Panc1 (cell line): ENCODE results near the gene ISCU. TPM values are rescaled to one million over a fixed set of nuclear protein-coding genes. Genes with fewer than 3 reads are reported as not detected.

ENCODE experiments used
- ATAC-seq: fragments of 200-7000 bp; cut with Tn5 transposase; 2 replicates; pipeline ENCODE4 v1.9.1; 2020; ENCODE audit warnings: mild to moderate bottlenecking, moderate library complexity
- BruUV-seq: library from RNA; stranded (reverse); fragments of 400-500 nt; replicated peaks from 2 replicates; lab custom pipeline; 2021; lab: Mats Ljungman, UMichigan
- CTCF ChIA-PET: fragments of 300-600 bp; sonication (Branson Sonifier 250); formaldehyde crosslinking; loops from one replicate; lab custom pipeline; 2022; ENCODE audit warnings: antibody characterized with exemption; lab: Charles Lee
- POLR2A ChIA-PET: fragments of 300-600 bp; sonication (Branson Sonifier 250); formaldehyde crosslinking; loops from one replicate; lab custom pipeline; 2022; ENCODE audit warnings: antibody characterized with exemption; lab: Charles Lee
- DNase-seq: peaks from one replicate; pipeline ENCODE4 v3.0.0-alpha.2; 2010; ENCODE audit warnings: low read depth, low spot score
- H3K27ac ChIP-seq: 2 replicates; pipeline ENCODE4 v1.5.1; 2011; ENCODE audit warnings: mild to moderate bottlenecking, low read length, inconsistent platforms
- H3K27me3 ChIP-seq: fragments of 200-500 bp; sonication (Bioruptor generic); 2 replicates; pipeline ENCODE4 v1.6.0; 2014; ENCODE audit warnings: low read length, inconsistent platforms; ENCODE audit not compliant: control insufficient read depth, insufficient read depth
- H3K36me3 ChIP-seq: fragments of 200-500 bp; sonication (Bioruptor generic); 2 replicates; pipeline ENCODE4 v1.5.1; 2014; ENCODE audit warnings: inconsistent platforms, mild to moderate bottlenecking, low read length, moderate library complexity; ENCODE audit not compliant: control insufficient read depth, insufficient read depth
- H3K4me1 ChIP-seq: 2 replicates; pipeline ENCODE4 v1.5.1; 2011; ENCODE audit warnings: inconsistent platforms, mild to moderate bottlenecking, low read length, moderate library complexity; ENCODE audit not compliant: control insufficient read depth, insufficient read depth
- H3K4me3 ChIP-seq, 2 experiments: 2 replicates each; pipeline ENCODE4 v1.5.1; 2011 to 2012; ENCODE audit warnings: low read depth in 2 of 2, low read length in 2 of 2, mild to moderate bottlenecking in 2 of 2, inconsistent platforms in 1 of 2, moderate library complexity in 1 of 2
- H3K9me3 ChIP-seq: fragments of 200-500 bp; sonication (Bioruptor generic); 2 replicates; pipeline ENCODE4 v1.5.1; 2014; ENCODE audit warnings: low read depth, mild to moderate bottlenecking, inconsistent platforms, low read length, moderate library complexity; ENCODE audit not compliant: control insufficient read depth, insufficient read depth
- POLR2AphosphoS5 ChIP-seq: IDR thresholded peaks from 2 replicates; pipeline ENCODE4 v1.6.1; 2012; ENCODE audit warnings: mild to moderate bottlenecking, low read depth, low read length, moderate library complexity
- SIN3A ChIP-seq: IDR thresholded peaks from 2 replicates; pipeline ENCODE4 v1.6.1; 2012; ENCODE audit warnings: low read depth, mild to moderate bottlenecking, low read length, moderate library complexity, borderline replicate concordance; ENCODE audit not compliant: insufficient read depth
- TCF7L2 ChIP-seq: IDR thresholded peaks from 2 replicates; pipeline ENCODE4 v1.6.1; 2011; ENCODE audit warnings: mild to moderate bottlenecking, low read depth, low read length, inconsistent platforms
- in situ Hi-C: cut with HindIII; loops from 2 replicates; pipeline ENCODE4 v1.10.0; 2016; ENCODE audit warnings: low sequenced_read_pairs, low pct_unique_long_range_greater_than_20kb
- intact Hi-C: fragments of 100-400 bp; cut with micrococcal nuclease; formaldehyde crosslinking; loops from one replicate; pipeline ENCODE4 v1.10.0; 2022; ENCODE audit not compliant: unreplicated experiment
- total RNA-seq: library from RNA; stranded (reverse); gene quantifications from one replicate; pipeline ENCODE4 v1.2.1, GENCODE V29; 2021; ENCODE audit not compliant: unreplicated experiment
- TF ChIP-seq, protein P1 (sequence below): fragments of 450-650 bp; IDR thresholded peaks from 2 replicates; pipeline ENCODE4 v1.5.1; 2017; ENCODE audit warnings: mild to moderate bottlenecking
- TF ChIP-seq, protein P2 (sequence below), 2 experiments: IDR thresholded peaks; 2 replicates each; pipeline ENCODE4 v1.6.1; 2011 to 2012; ENCODE audit warnings: low read depth in 2 of 2, control low read depth in 1 of 2, low read length in 1 of 2, mild to moderate bottlenecking in 1 of 2, moderate library complexity in 1 of 2; ENCODE audit not compliant: insufficient read depth in 1 of 2

The ISCU gene
- total RNA-seq, 1 experiment from 2014 or later = 66.1 TPM

DNA sequence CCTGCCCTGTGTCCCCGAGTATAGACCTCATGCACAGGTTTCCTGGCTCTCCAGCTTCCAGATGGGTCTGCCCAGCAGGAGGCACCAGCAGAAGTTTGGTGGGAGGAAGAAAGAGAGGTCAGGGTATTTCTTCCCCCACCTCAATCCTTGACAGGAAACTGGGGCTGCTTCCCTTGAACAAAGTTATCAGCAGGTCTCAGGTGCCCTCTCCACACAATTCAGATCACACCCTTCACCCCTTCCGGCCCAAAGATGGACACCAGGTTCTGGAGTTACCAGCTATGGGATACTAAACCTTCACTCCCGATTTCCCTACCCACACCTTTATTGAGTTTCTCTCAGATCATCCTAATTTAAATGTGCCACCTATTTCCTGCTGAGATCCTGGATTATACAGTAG lies 2.6 kb upstream of the ISCU start:
- H3K9me3 ChIP-seq = no peaks in the 10 kb centered on the region
- ChIA-PET CTCF (interaction anchor here (0.6 to 0.9 kb wide), 2 partner anchors 18 to 418 kb away, joined by 5 to 15 read pairs; no protein-coding TSS in a partner anchor), POLR2A (no interaction called here)
- H3K4me1 ChIP-seq = peaks cover 30% of the 10 kb centered on the region
- intact Hi-C loops (loop anchor here (5.0 kb wide), 1 partner anchor 533 kb away; the partner anchor contains the start of gene ALKBH2), in situ Hi-C loops (no loop called here)
- peaks cover 16% of the 10 kb centered on the region for H3K36me3 ChIP-seq
- no peak for DNase-seq
- H3K27ac ChIP-seq = peak overlapping the region; percentile 99
- TF ChIP-seq, protein P1, sequence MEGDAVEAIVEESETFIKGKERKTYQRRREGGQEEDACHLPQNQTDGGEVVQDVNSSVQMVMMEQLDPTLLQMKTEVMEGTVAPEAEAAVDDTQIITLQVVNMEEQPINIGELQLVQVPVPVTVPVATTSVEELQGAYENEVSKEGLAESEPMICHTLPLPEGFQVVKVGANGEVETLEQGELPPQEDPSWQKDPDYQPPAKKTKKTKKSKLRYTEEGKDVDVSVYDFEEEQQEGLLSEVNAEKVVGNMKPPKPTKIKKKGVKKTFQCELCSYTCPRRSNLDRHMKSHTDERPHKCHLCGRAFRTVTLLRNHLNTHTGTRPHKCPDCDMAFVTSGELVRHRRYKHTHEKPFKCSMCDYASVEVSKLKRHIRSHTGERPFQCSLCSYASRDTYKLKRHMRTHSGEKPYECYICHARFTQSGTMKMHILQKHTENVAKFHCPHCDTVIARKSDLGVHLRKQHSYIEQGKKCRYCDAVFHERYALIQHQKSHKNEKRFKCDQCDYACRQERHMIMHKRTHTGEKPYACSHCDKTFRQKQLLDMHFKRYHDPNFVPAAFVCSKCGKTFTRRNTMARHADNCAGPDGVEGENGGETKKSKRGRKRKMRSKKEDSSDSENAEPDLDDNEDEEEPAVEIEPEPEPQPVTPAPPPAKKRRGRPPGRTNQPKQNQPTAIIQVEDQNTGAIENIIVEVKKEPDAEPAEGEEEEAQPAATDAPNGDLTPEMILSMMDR = peak; percentile 30; the same call in 1 of the 2 replicates
- TF ChIP-seq, protein P2, sequence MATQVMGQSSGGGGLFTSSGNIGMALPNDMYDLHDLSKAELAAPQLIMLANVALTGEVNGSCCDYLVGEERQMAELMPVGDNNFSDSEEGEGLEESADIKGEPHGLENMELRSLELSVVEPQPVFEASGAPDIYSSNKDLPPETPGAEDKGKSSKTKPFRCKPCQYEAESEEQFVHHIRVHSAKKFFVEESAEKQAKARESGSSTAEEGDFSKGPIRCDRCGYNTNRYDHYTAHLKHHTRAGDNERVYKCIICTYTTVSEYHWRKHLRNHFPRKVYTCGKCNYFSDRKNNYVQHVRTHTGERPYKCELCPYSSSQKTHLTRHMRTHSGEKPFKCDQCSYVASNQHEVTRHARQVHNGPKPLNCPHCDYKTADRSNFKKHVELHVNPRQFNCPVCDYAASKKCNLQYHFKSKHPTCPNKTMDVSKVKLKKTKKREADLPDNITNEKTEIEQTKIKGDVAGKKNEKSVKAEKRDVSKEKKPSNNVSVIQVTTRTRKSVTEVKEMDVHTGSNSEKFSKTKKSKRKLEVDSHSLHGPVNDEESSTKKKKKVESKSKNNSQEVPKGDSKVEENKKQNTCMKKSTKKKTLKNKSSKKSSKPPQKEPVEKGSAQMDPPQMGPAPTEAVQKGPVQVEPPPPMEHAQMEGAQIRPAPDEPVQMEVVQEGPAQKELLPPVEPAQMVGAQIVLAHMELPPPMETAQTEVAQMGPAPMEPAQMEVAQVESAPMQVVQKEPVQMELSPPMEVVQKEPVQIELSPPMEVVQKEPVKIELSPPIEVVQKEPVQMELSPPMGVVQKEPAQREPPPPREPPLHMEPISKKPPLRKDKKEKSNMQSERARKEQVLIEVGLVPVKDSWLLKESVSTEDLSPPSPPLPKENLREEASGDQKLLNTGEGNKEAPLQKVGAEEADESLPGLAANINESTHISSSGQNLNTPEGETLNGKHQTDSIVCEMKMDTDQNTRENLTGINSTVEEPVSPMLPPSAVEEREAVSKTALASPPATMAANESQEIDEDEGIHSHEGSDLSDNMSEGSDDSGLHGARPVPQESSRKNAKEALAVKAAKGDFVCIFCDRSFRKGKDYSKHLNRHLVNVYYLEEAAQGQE (IDR thresholded peaks at IDR 0.05; ENCODE audit: insufficient read depth in 1 of 2, low read depth in 2 of 2, low read length in 1 of 2) = no peak
- TF ChIP-seq POLR2AphosphoS5 = no peak
- no peaks in the 10 kb centered on the region for H3K27me3 ChIP-seq
- ATAC-seq = no peak
- no TSS peak for BruUV-seq
- peak overlapping the region; percentile 100 for H3K4me3 ChIP-seq

DNA sequence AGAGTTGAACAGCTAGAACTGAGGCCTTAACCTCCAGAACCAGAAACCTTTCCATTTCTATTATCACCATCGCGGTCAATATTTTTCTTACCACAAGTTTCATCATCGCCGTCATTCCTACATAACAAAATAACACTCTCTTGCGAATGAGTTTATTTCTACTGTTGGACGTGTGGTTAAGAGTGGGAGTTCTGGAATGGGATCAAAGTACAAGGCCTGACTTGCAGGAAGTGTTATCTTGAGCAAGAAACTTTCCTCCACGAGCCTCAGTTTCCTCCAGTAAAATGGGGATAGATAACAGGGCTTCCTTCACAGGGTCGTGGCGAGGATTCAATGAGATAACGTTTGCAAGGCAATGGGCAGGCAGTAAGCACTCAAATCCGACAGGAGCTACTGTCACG lies 2.1 kb upstream of the ISCU start:
- intact Hi-C loops (loop anchor here (5.0 kb wide), 1 partner anchor 532 kb away; the partner anchor contains the start of gene ALKBH2), in situ Hi-C loops (no loop called here)
- TF ChIP-seq SIN3A (no peak), TCF7L2 (no peak), POLR2AphosphoS5 (no peak)
- TF ChIP-seq, protein P2 (IDR thresholded peaks at IDR 0.05; ENCODE audit: insufficient read depth in 1 of 2, low read depth in 2 of 2, low read length in 1 of 2) = no peak
- TF ChIP-seq, protein P1 = no peak
- peaks cover 30% of the 10 kb centered on the region for H3K4me1 ChIP-seq
- H3K4me3 ChIP-seq = peak overlapping the region; percentile 100
- POLR2A ChIA-PET = interaction anchor here (0.6 kb wide), 1 partner anchor 14 kb away, joined by 7 read pairs; no protein-coding TSS in a partner anchor
- no TSS peak for BruUV-seq
- no peaks in the 10 kb centered on the region for H3K27me3 ChIP-seq
- H3K9me3 ChIP-seq = no peaks in the 10 kb centered on the region
- CTCF ChIA-PET = interaction anchor here (0.6 to 0.9 kb wide), 3 partner anchors 19 to 417 kb away, joined by 3 to 15 read pairs (median 5); no protein-coding TSS in a partner anchor
- ATAC-seq = no peak
- peaks cover 21% of the 10 kb centered on the region for H3K36me3 ChIP-seq
- H3K27ac ChIP-seq = peak overlapping the region; percentile 99
- DNase-seq = no peak
